Measurements from ENCODE around the gene GAREM2. TPM values are rescaled to one million over a fixed set of nuclear protein-coding genes. Genes with fewer than 3 reads are reported as not detected.

The GAREM2 gene
- total RNA-seq, 1 donor from 2014 or later, result 4.2 TPM

GRCh38 chr2:26136451-26136850 is 36.4 kb upstream of the GAREM2 start:
- no peak for TF ChIP-seq EZH2 (IDR thresholded peaks at IDR 0.05; ENCODE audit: insufficient read depth, low read length)
- no peak for TF ChIP-seq CTCF (IDR thresholded peaks at IDR 0.05; ENCODE audit: insufficient read depth, low read depth, low read length)
- FAIRE-seq, result peak; percentile 45
- peaks cover 3% of the 10 kb centered on the region for H3K79me2 ChIP-seq (ENCODE audit: insufficient read depth, low read length)
- H3K36me3 ChIP-seq (ENCODE audit: insufficient read depth, low read length), result peaks cover 15% of the 10 kb centered on the region
- peaks cover 3% of the 10 kb centered on the region for H3K4me1 Mint-ChIP-seq (ENCODE audit: low read depth, unreplicated experiment)
- H3K4me2 ChIP-seq (ENCODE audit: low read length), result no peak overlapping the region
- no peak for DNase-seq (ENCODE audit: low read depth)
- H3K9me3 ChIP-seq (ENCODE audit: insufficient read depth, low read depth, low read length), result no peaks in the 10 kb centered on the region
- no peak overlapping the region for H3K4me3 ChIP-seq (ENCODE audit: insufficient read depth, low read depth, low read length)
- no peaks in the 10 kb centered on the region for H3K4me1 ChIP-seq (ENCODE audit: insufficient read depth, low read length)
- H3K27ac ChIP-seq (ENCODE audit: low read depth, low read length), result no peak overlapping the region
- no peaks in the 10 kb centered on the region for H3K27me3 Mint-ChIP-seq (ENCODE audit: low read depth, unreplicated experiment)
- H3K27ac Mint-ChIP-seq (ENCODE audit: unreplicated experiment), result no peak overlapping the region
- H3K4me3 Mint-ChIP-seq (ENCODE audit: unreplicated experiment), result no peak overlapping the region
- H2AFZ ChIP-seq (ENCODE audit: low read depth, low read length), result no peak overlapping the region
- H3K27me3 ChIP-seq (ENCODE audit: insufficient read depth, low read length), result no peaks in the 10 kb centered on the region
- H3K9me3 Mint-ChIP-seq (ENCODE audit: unreplicated experiment), result peaks cover 1% of the 10 kb centered on the region
- H3K9ac ChIP-seq (ENCODE audit: low read length), result no peak overlapping the region
- H4K20me1 ChIP-seq (ENCODE audit: insufficient read depth, low read length), result peaks cover 37% of the 10 kb centered on the region
- peaks cover 4% of the 10 kb centered on the region for H3K36me3 Mint-ChIP-seq (ENCODE audit: low read depth, unreplicated experiment)

- no peaks in the 10 kb centered on the region for H3K4me1 Mint-ChIP-seq (ENCODE audit: low read depth, unreplicated experiment)
- Histone ChIP-seq H4K20me1 (ENCODE audit: insufficient read depth, low read length) (peaks cover 24% of the 10 kb centered on the region), H2AFZ (ENCODE audit: low read depth, low read length) (no peak overlapping the region), H3K9ac (ENCODE audit: low read length) (no peak overlapping the region), H3K79me2 (ENCODE audit: insufficient read depth, low read length) (no peaks in the 10 kb centered on the region), H3K27me3 (ENCODE audit: insufficient read depth, low read length) (no peaks in the 10 kb centered on the region), H3K27ac (ENCODE audit: low read depth, low read length) (no peak overlapping the region), H3K4me1 (ENCODE audit: insufficient read depth, low read length) (no peaks in the 10 kb centered on the region), H3K4me2 (ENCODE audit: low read length) (no peak overlapping the region), H3K9me3 (ENCODE audit: insufficient read depth, low read depth, low read length) (no peaks in the 10 kb centered on the region), H3K36me3 (ENCODE audit: insufficient read depth, low read length) (peaks cover 9% of the 10 kb centered on the region), H3K4me3 (ENCODE audit: insufficient read depth, low read depth, low read length) (no peak overlapping the region)
- no peak for TF ChIP-seq EZH2 (IDR thresholded peaks at IDR 0.05; ENCODE audit: insufficient read depth, low read length)
- no peak for TF ChIP-seq CTCF (IDR thresholded peaks at IDR 0.05; ENCODE audit: insufficient read depth, low read depth, low read length)
- no peak overlapping the region for H3K27ac Mint-ChIP-seq (ENCODE audit: unreplicated experiment)
- peaks cover 6% of the 10 kb centered on the region for H3K36me3 Mint-ChIP-seq (ENCODE audit: low read depth, unreplicated experiment)
- DNase-seq (ENCODE audit: low read depth), result no peak
- no peaks in the 10 kb centered on the region for H3K27me3 Mint-ChIP-seq (ENCODE audit: low read depth, unreplicated experiment)
- peaks cover 1% of the 10 kb centered on the region for H3K9me3 Mint-ChIP-seq (ENCODE audit: unreplicated experiment)
- FAIRE-seq, result no peak
- H3K4me3 Mint-ChIP-seq (ENCODE audit: unreplicated experiment), result peak overlapping the region; percentile 54
These were observed 33.4 kb upstream of the GAREM2 start for GRCh38 chr2:26139269-26140183.
